Testis (tissue), 2 donors: ENCODE measurements around the gene CCDC116.

ENCODE experiments used
- CTCF ChIP-seq, 3 experiments: fragments of 450-650 bp in 2 of 3; fragments of 200-600 bp in 1 of 3; sonication (generic) in 1 of 3; IDR thresholded peaks; one replicate each; pipeline ENCODE4 v1.5.1; 2016 to 2019; ENCODE audit warnings: antibody characterized with exemption in 3 of 3, mild to moderate bottlenecking in 2 of 3, moderate library complexity in 1 of 3
- POLR2A ChIP-seq: fragments of 450-650 bp; IDR thresholded peaks from one replicate; pipeline ENCODE4 v1.6.1; 2017; ENCODE audit warnings: antibody characterized with exemption, mild to moderate bottlenecking, moderate library complexity

DNA sequence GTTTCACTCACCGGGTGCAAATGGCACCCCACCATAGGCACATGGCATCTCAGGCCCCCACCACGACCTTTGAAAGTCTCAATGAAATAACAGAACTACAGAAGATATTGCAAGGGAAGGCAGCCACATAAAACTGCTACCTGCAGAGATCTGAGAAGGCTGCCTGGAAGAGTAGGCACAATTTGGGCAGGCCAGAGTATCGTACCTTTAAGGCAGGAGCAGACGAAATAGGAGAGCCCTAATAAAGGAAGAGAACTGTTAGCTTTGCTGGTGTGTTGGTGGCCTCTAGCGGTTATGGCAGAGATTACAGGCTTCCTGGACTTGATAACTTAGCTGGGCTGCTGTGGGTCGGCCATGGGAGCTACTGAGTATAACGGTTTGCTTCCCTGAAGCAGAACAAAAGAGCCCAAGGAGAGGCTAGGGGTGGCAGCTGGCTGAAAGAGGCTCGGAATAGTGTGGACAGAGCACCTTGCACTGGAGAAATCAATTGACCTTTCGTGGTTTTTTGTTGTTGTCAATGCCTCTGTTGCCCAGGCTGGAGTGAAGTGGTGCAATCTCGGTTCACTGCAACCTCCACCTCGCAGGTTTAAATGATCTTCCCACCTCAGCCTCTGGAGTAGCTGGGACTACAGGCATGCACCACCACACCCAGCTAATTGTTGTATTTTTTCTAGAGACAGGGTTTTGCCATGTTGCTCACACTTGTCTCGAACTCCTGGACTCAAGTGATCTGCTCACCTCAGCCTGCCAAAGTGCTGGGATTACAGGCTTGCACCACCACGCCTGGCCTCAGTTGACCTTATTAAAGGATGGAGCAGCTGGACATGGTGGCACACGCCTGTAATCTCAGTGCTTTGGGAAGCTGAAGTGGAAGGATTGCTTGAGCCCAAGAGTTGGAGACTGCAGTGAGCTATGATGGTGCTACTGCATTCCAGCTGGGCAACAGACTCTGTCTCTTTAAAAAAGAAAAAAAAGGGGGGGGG lies 14.3 kb downstream of the CCDC116 start:
- TF ChIP-seq POLR2A (no peak), CTCF (IDR thresholded peaks at IDR 0.05) (peak; percentile 66 to 81 (median 76))
